SK-N-SH treated with all-trans-retinoic acid at 6 μM for 48 hours (cell line): ENCODE data around the gene CYRIA.

ENCODE experiments used
- ISL1 ChIP-seq: fragments of 250-450 bp; sonication (Bioruptor Pico); IDR thresholded peaks from 2 replicates; pipeline ENCODE4 v2.1.2; 2022; ENCODE audit warnings: mild to moderate bottlenecking, moderate library complexity
- OSR1 ChIP-seq: fragments of 250-450 bp; sonication (Bioruptor Pico); IDR thresholded peaks from 2 replicates; pipeline ENCODE4 v1.8.0; 2022; ENCODE audit warnings: moderate library complexity, mild to moderate bottlenecking, inconsistent platforms

- TF ChIP-seq ISL1 (CRISPR knock-in tag) = no peak
- TF ChIP-seq OSR1 (CRISPR knock-in tag) = no peak
Measured at GRCh38 chr2:16663121-16663905, 2.3 kb downstream of the CYRIA start.
